T-helper 17 cell (primary cell): Measurements from ENCODE around the gene SLC46A1. TPM values are rescaled to one million over a fixed set of nuclear protein-coding genes. Genes with fewer than 3 reads are reported as not detected.

ENCODE experiments used
- ATAC-seq: fragments of 150-1000 bp; cut with Tn5 transposase; 2 replicates; pipeline ENCODE4 v1.10.0; 2021; ENCODE audit warnings: mild to moderate bottlenecking, moderate library complexity
- DNase-seq, 3 donors: peaks; one replicate each; pipeline versions ENCODE4 v3.0.0 to v3.0.0-alpha.2; 2020 to 2021
- H3K9me3 ChIP-seq: one replicate; pipeline ENCODE4 v1.7.0; 2013; ENCODE audit warnings: low read length, mild to moderate bottlenecking; ENCODE audit not compliant: control insufficient read depth, poor library complexity, severe bottlenecking
- H3K27ac Mint-ChIP-seq: one replicate; pipeline ENCODE4 v1.8.0; 2022; ENCODE audit warnings: mild to moderate bottlenecking, moderate library complexity, mixed read lengths
- H3K27me3 Mint-ChIP-seq: one replicate; pipeline ENCODE4 v1.8.0; 2022; ENCODE audit warnings: mixed read lengths
- H3K36me3 Mint-ChIP-seq: one replicate; pipeline ENCODE4 v1.8.0; 2022; ENCODE audit warnings: low read depth, mixed read lengths
- H3K4me1 Mint-ChIP-seq: one replicate; pipeline ENCODE4 v1.8.0; 2022; ENCODE audit warnings: mild to moderate bottlenecking, mixed read lengths
- H3K4me3 Mint-ChIP-seq: one replicate; pipeline ENCODE4 v1.8.0; 2022; ENCODE audit warnings: mild to moderate bottlenecking, moderate library complexity, mixed read lengths
- total RNA-seq, 4 donors: library from RNA in 2 of 4; stranded (reverse) in 2 of 4; gene quantifications; one replicate each; pipeline ENCODE4 v1.2.3 and lab custom pipeline; 2022 to 2026

The SLC46A1 gene
- total RNA-seq, 2 donors from 2014 or later: 0.50 to 0.99 TPM

DNA sequence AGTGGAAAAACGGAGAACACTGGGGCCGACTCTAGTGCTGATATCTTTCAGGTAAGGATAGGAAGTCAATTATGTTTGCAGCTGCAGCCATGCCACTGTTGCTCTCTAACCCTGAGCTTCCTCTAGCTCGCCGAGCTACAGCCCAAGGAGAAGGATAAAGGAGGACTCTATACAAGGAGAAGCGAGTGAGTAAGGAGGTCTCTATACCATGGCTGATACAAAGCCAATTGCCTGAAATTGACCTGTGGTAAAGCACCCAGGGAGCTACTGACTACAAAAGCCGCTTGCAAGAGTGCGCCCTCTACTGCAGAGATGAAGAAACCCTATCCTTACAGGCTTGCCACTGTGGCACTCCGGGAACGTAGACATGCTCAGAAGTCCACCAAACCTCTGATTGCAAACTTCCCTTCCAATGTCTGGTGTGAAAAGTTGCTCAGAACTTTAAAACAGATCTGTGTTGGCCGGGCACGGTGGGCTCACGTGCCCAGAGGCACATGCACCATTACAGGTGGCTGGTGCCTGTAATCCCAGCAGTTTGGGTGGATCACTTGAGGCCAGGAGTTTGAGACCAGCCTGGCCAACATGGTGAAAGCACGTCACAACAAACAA lies 10.8 kb upstream of the SLC46A1 start:
- peak in 1 of 3 donors; percentile 44 for DNase-seq
- Mint-ChIP-seq H3K4me1 (peaks cover 8% of the 10 kb centered on the region), H3K36me3 (peaks cover 3% of the 10 kb centered on the region), H3K4me3 (no peak overlapping the region), H3K27me3 (peaks cover 29% of the 10 kb centered on the region), H3K27ac (no peak overlapping the region)
- no peaks in the 10 kb centered on the region for H3K9me3 ChIP-seq
- ATAC-seq: peak; percentile 93

DNA sequence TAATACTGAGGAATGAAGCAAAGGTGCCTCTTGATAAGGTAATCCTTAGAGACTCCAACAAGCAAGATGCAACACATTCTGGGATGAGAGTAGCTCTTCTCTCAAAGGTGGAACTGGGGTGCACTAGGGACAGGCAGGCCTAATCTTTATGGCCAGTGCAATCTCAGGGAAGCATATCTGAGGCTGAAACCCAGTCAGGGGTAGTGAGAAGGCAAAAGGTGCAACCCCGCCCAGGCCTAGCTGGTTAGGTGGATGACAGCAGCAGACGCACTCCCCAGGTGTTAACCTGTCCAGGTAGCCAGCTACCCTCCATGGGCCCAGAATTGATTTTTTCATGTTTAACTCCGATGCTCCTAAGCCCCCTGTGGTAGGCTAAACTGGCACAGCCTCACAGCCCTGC lies 9.9 kb upstream of the SLC46A1 start:
- no peak overlapping the region for H3K4me3 Mint-ChIP-seq
- H3K4me1 Mint-ChIP-seq: peaks cover 8% of the 10 kb centered on the region
- peaks cover 37% of the 10 kb centered on the region for H3K27me3 Mint-ChIP-seq
- ATAC-seq: no peak
- DNase-seq: no peak
- H3K27ac Mint-ChIP-seq: no peak overlapping the region
- H3K9me3 ChIP-seq: no peaks in the 10 kb centered on the region
- peaks cover 3% of the 10 kb centered on the region for H3K36me3 Mint-ChIP-seq

- peaks cover 45% of the 10 kb centered on the region for H3K27me3 Mint-ChIP-seq
- no peak overlapping the region for H3K27ac Mint-ChIP-seq
- H3K36me3 Mint-ChIP-seq: peaks cover 3% of the 10 kb centered on the region
- no peak overlapping the region for H3K4me3 Mint-ChIP-seq
- peaks cover 8% of the 10 kb centered on the region for H3K4me1 Mint-ChIP-seq
- ATAC-seq (no peak), DNase-seq (no peak)
- no peaks in the 10 kb centered on the region for H3K9me3 ChIP-seq
Measured at GRCh38 chr17:28413804-28414203, 7.8 kb upstream of the SLC46A1 start.

DNA sequence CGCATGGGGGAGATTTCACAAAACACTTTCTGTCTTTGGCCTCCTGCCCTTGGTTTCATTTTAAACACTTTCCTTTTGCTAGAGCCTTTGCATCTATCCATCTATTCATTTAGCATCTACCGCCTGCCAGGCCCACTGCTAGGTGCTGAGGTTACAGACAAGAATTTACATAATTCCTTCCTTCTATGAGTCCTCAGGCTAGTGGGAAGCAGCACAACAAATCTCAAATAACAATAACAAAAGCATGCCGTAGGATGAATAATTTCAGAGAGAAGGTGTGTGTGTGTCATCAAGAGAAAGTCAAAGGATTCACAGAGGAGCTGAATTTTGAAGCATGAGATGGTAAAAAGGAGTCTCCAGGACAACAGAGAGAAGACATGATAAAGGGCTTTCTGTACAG lies 6.1 kb upstream of the SLC46A1 start:
- Mint-ChIP-seq H3K36me3 (peaks cover 6% of the 10 kb centered on the region), H3K27ac (no peak overlapping the region), H3K4me3 (no peak overlapping the region), H3K27me3 (peaks cover 50% of the 10 kb centered on the region), H3K4me1 (peaks cover 8% of the 10 kb centered on the region)
- ATAC-seq (no peak), DNase-seq (no peak)
- no peaks in the 10 kb centered on the region for H3K9me3 ChIP-seq

DNA sequence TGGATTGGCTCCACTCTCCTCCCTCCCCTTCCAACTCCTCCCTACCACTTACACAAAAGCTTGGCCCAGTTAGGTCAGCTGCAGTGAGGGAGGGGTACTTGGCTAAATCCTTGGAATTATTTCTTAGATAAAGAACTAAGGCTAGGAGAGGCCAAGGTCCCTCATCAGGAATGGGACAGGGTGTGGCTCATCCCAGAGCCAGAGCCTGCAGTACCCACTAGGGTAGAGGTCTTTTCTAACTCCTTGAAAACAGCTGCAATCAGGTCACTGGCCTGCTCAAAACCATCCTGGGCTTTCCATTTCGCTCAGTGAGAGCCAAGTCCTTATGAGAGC lies 1.9 kb upstream of the SLC46A1 start:
- H3K27ac Mint-ChIP-seq: no peak overlapping the region
- peaks cover 3% of the 10 kb centered on the region for H3K36me3 Mint-ChIP-seq
- H3K4me3 Mint-ChIP-seq: no peak overlapping the region
- peaks cover 28% of the 10 kb centered on the region for H3K27me3 Mint-ChIP-seq
- ATAC-seq (no peak), DNase-seq (no peak)
- H3K4me1 Mint-ChIP-seq: peaks cover 5% of the 10 kb centered on the region
- no peaks in the 10 kb centered on the region for H3K9me3 ChIP-seq

DNA sequence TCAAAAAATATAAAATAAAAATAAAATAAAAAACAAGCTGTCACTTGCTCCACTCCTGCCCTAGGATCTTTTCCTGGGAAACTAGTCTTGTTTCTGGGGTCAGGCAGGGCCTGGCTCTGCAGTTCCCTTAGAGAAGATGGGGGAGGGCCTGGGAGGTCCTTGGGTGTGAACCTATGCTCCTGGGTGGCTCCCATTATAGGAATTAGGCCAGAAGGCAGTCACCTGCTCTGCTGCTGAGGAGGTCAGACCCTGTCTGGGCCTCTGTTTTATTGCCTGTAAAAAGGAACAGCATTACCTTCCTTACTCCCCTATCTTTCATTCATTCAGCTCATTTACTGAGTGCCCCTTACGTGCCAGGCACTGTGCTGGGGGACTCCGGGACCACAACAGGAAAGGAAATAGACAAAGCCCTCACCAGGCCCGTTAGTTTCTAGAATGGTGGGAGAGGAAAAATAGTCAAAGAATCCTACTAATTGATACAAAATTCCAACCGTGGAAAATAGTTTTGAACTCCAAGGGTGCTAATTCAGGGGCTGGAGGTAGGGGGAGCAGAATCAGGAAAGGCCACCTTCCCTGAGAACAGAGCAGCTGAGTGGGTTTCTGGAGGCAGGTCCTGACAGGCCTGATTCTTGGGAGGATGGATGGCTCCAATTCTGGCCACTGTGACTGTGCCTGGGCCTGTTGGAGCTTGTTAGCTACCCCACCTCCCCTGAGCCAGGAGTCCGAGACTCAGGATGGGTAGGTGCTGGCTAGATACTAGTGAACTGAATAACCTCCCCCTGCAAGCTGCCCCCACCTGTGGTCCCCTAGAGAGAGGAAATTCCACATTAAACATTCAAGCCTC lies 1.3 kb upstream of the SLC46A1 start:
- Mint-ChIP-seq H3K27ac (no peak overlapping the region), H3K4me1 (peaks cover 7% of the 10 kb centered on the region), H3K27me3 (peaks cover 28% of the 10 kb centered on the region), H3K4me3 (peak overlapping the region; percentile 36), H3K36me3 (peaks cover 3% of the 10 kb centered on the region)
- no peaks in the 10 kb centered on the region for H3K9me3 ChIP-seq
- ATAC-seq: no peak
- DNase-seq: no peak

GRCh38 chr17:28406473-28406814 lies 432 bp upstream of the SLC46A1 start:
- Mint-ChIP-seq H3K4me1 (peaks cover 9% of the 10 kb centered on the region), H3K27ac (no peak overlapping the region), H3K36me3 (peaks cover 3% of the 10 kb centered on the region), H3K4me3 (peak overlapping the region; percentile 79), H3K27me3 (peaks cover 20% of the 10 kb centered on the region)
- ATAC-seq (peak; percentile 47), DNase-seq (no peak)
- no peaks in the 10 kb centered on the region for H3K9me3 ChIP-seq

GRCh38 chr17:28404812-28405570 lies 1.0 kb downstream of the SLC46A1 start:
- no peak for ATAC-seq
- peak overlapping the region; percentile 47 for H3K27ac Mint-ChIP-seq

GRCh38 chr17:28404461-28404811 lies 1.6 kb downstream of the SLC46A1 start:
- H3K9me3 ChIP-seq: no peaks in the 10 kb centered on the region
- H3K4me1 Mint-ChIP-seq: peaks cover 9% of the 10 kb centered on the region
- H3K4me3 Mint-ChIP-seq: peak overlapping the region; percentile 85
- DNase-seq (no peak), ATAC-seq (no peak)
- H3K36me3 Mint-ChIP-seq: peaks cover 3% of the 10 kb centered on the region
- H3K27me3 Mint-ChIP-seq: peaks cover 8% of the 10 kb centered on the region
- H3K27ac Mint-ChIP-seq: peak overlapping the region; percentile 47

More at GRCh38 chr17:28404812-28405570, 1.0 kb downstream of the SLC46A1 start:
- DNase-seq: no peak
- peaks cover 9% of the 10 kb centered on the region for H3K4me1 Mint-ChIP-seq
- H3K4me3 Mint-ChIP-seq: peak overlapping the region; percentile 85
- peaks cover 3% of the 10 kb centered on the region for H3K36me3 Mint-ChIP-seq
- H3K27me3 Mint-ChIP-seq: peaks cover 8% of the 10 kb centered on the region
- H3K9me3 ChIP-seq: no peaks in the 10 kb centered on the region

GRCh38 chr17:28404007-28404406 lies 2.0 kb downstream of the SLC46A1 start:
- peak overlapping the region; percentile 85 for H3K4me3 Mint-ChIP-seq
- no peak for DNase-seq
- peaks cover 8% of the 10 kb centered on the region for H3K27me3 Mint-ChIP-seq
- no peaks in the 10 kb centered on the region for H3K9me3 ChIP-seq
- peaks cover 9% of the 10 kb centered on the region for H3K4me1 Mint-ChIP-seq
- H3K27ac Mint-ChIP-seq: no peak overlapping the region
- peaks cover 3% of the 10 kb centered on the region for H3K36me3 Mint-ChIP-seq
- no peak for ATAC-seq

GRCh38 chr17:28402844-28403243 lies 3.2 kb downstream of the SLC46A1 start:
- Mint-ChIP-seq H3K27ac (no peak overlapping the region), H3K27me3 (no peaks in the 10 kb centered on the region), H3K4me1 (peaks cover 13% of the 10 kb centered on the region), H3K4me3 (no peak overlapping the region), H3K36me3 (no peaks in the 10 kb centered on the region)
- DNase-seq (no peak), ATAC-seq (no peak)
- no peaks in the 10 kb centered on the region for H3K9me3 ChIP-seq

DNA sequence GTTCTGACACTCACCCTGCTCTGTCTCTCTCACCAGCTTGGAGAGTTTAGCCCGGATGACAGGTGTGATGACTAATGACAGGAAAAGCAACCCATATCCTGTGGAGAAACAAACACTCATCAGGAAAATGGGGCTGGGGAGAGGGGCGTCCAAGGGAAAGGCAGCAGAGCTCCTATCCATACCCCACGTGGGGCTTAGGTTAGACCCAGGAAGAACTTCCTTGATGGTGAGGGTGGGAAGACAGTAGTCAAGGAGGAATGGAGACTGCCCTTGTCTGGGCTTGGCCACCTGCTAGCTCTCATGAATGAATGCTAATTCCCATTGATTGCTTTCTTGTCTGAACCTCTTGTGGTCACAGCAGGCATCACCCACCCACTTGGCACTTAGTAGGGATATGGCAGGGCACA lies 3.8 kb downstream of the SLC46A1 start:
- no peaks in the 10 kb centered on the region for H3K9me3 ChIP-seq
- Mint-ChIP-seq H3K27me3 (no peaks in the 10 kb centered on the region), H3K27ac (no peak overlapping the region), H3K36me3 (no peaks in the 10 kb centered on the region), H3K4me3 (no peak overlapping the region), H3K4me1 (peaks cover 13% of the 10 kb centered on the region)
- ATAC-seq (no peak), DNase-seq (no peak)

GRCh38 chr17:28399808-28400207 lies 6.2 kb downstream of the SLC46A1 start:
- no peaks in the 10 kb centered on the region for H3K9me3 ChIP-seq
- Mint-ChIP-seq H3K27ac (peak overlapping the region; percentile 47), H3K4me1 (peaks cover 10% of the 10 kb centered on the region), H3K27me3 (no peaks in the 10 kb centered on the region), H3K4me3 (no peak overlapping the region), H3K36me3 (no peaks in the 10 kb centered on the region)
- no peak for DNase-seq
- ATAC-seq: no peak
